Sigmoid colon (tissue), 7 donors: ENCODE data around the gene FRYL. TPM values are rescaled to one million over a fixed set of nuclear protein-coding genes. Genes with fewer than 3 reads are reported as not detected.

Experiments
- DNase-seq: peaks from one replicate; pipeline ENCODE4 v3.0.0-alpha.2; 2019
- H3K27ac ChIP-seq, 4 donors: fragments of 200-600 bp; sonication (generic); one replicate each; pipeline ENCODE4 v1.5.1; 2016 to 2019; ENCODE audit warnings: mild to moderate bottlenecking in 1 of 4
- H3K27me3 ChIP-seq, 3 donors: fragments of 200-600 bp; sonication (generic); one replicate each; pipeline ENCODE4 v1.5.1; 2019; ENCODE audit warnings: mild to moderate bottlenecking in 1 of 3
- H3K36me3 ChIP-seq, 4 donors: fragments of 200-600 bp; sonication (generic); one replicate each; pipeline ENCODE4 v1.5.1; 2016 to 2019
- H3K4me1 ChIP-seq, 4 donors: fragments of 200-600 bp; sonication (generic); one replicate each; pipeline ENCODE4 v1.5.1; 2017 to 2019
- H3K4me3 ChIP-seq, 4 donors: fragments of 200-600 bp; sonication (generic); one replicate each; pipeline ENCODE4 v1.5.1; 2017 to 2019; ENCODE audit warnings: mild to moderate bottlenecking in 2 of 4, moderate library complexity in 1 of 4
- H3K9me3 ChIP-seq, 4 donors: fragments of 200-600 bp in 3 of 4; sonication (generic) in 3 of 4; one replicate each; pipeline versions ENCODE4 v1.5.1 to v1.6.1; 2013 to 2019
- CTCF ChIP-seq, 4 experiments: fragments of 450-650 bp in 3 of 4; fragments of 200-600 bp in 1 of 4; IDR thresholded peaks; one replicate each; pipeline ENCODE4 v1.5.1; 2016 to 2019; ENCODE audit warnings: antibody characterized with exemption in 4 of 4, mild to moderate bottlenecking in 3 of 4, moderate library complexity in 2 of 4
- EP300 ChIP-seq, 4 donors: sonication (generic); formaldehyde crosslinking; IDR thresholded peaks; one replicate each; pipeline ENCODE4 v1.6.1; 2017; ENCODE audit warnings: antibody characterized with exemption in 4 of 4
- POLR2A ChIP-seq, 2 donors: fragments of 450-650 bp; IDR thresholded peaks; one replicate each; pipeline ENCODE4 v1.6.1; 2016; ENCODE audit warnings: antibody characterized with exemption in 2 of 2, mild to moderate bottlenecking in 2 of 2, moderate library complexity in 2 of 2
- POLR2AphosphoS5 ChIP-seq, 4 donors: sonication (generic); formaldehyde crosslinking; IDR thresholded peaks; one replicate each; pipeline ENCODE4 v1.6.1; 2017; ENCODE audit warnings: antibody characterized with exemption in 4 of 4
- WGBS, 2 donors: extraction: QIAGEN DNeasy Blood & Tissue Kit; methylation state at CpG; one replicate each; pipeline ENCODE4 v1.1.7; 2013; 5-methylcytosine and 5-hydroxymethylcytosine counted together
- intact Hi-C: fragments of 100-400 bp; cut with DNase I; formaldehyde crosslinking; loops from one replicate; pipeline ENCODE4 v1.15.1; 2023
- polyA plus RNA-seq, 3 donors: library from polyadenylated mRNA; stranded (reverse); fragments of 200-250 nt; gene quantifications; one replicate each; pipeline ENCODE4 v1.2.3, GENCODE V29; 2013
- total RNA-seq, 4 donors: library from RNA; depleted of rRNA; stranded (reverse); fragments of >200 nt; gene quantifications; one replicate each; pipeline ENCODE4 v1.1.0, GENCODE V29; 2016
- donor health status: healthy with polysubstance abuse.
- donor health status: Bipolar disorder and iron deficiency.
- donor health status: healthy.

Gene FRYL
- total and polyA plus RNA-seq, 7 donors, result 41.4 to 72.4 (median 55.0) TPM

GRCh38 chr4:48578132-48578968 is 201.7 kb downstream of the FRYL start:
- peak overlapping the region in 1 of 4 donors; percentile 12 for H3K27ac ChIP-seq
- DNase-seq, result peak; percentile 73
- H3K27me3 ChIP-seq, result no peaks in the 10 kb centered on the region
- 4 to 12% methylated on average over 3 of the region's 3 CpGs for WGBS, 2 donors
- TF ChIP-seq CTCF (IDR thresholded peaks at IDR 0.05), result peak; percentile 79 to 87 (median 86)
- TF ChIP-seq EP300 (IDR thresholded peaks at IDR 0.05), result no peak
- TF ChIP-seq POLR2AphosphoS5 (IDR thresholded peaks at IDR 0.05), result no peak
- peaks cover 0 to 60% (median 7%) of the 10 kb centered on the region in 4 donors for H3K36me3 ChIP-seq
- H3K4me3 ChIP-seq, result no peak overlapping the region
- no peaks in the 10 kb centered on the region for H3K4me1 ChIP-seq
- intact Hi-C loops, result loop anchor here (1.0 to 5.0 kb wide), 4 partner anchors 202 to 385 kb away; partner anchors contain the start of genes FRYL, OCIAD1 and OCIAD2
- no peaks in the 10 kb centered on the region for H3K9me3 ChIP-seq

GRCh38 chr4:48575964-48576363 is 204.1 kb downstream of the FRYL start:
- H3K27ac ChIP-seq, result no peak overlapping the region
- H3K27me3 ChIP-seq, result no peaks in the 10 kb centered on the region
- no peak for DNase-seq
- H3K36me3 ChIP-seq, result peaks cover 0 to 60% (median 7%) of the 10 kb centered on the region in 4 donors
- TF ChIP-seq EP300 (IDR thresholded peaks at IDR 0.05) (no peak), CTCF (IDR thresholded peaks at IDR 0.05) (no peak), POLR2AphosphoS5 (IDR thresholded peaks at IDR 0.05) (no peak)
- intact Hi-C loops, result loop anchor here (5.0 kb wide), 1 partner anchor 331 kb away; the partner anchor contains the start of gene OCIAD2
- no peaks in the 10 kb centered on the region for H3K9me3 ChIP-seq
- no peaks in the 10 kb centered on the region for H3K4me1 ChIP-seq
- 81 to 89% methylated on average over 6 of the region's 6 CpGs for WGBS, 2 donors
- no peak overlapping the region for H3K4me3 ChIP-seq

- Histone ChIP-seq H3K27me3 (no peaks in the 10 kb centered on the region), H3K36me3 (peaks cover 0 to 93% (median 17%) of the 10 kb centered on the region in 4 donors), H3K9me3 (no peaks in the 10 kb centered on the region), H3K4me3 (no peak overlapping the region), H3K27ac (no peak overlapping the region), H3K4me1 (no peaks in the 10 kb centered on the region)
- TF ChIP-seq POLR2A (IDR thresholded peaks at IDR 0.05) (no peak), CTCF (IDR thresholded peaks at IDR 0.05) (no peak), POLR2AphosphoS5 (IDR thresholded peaks at IDR 0.05) (no peak), EP300 (IDR thresholded peaks at IDR 0.05) (no peak)
- intact Hi-C loops, result no loop called here
- no peak for DNase-seq
- WGBS, 2 donors, result 59 to 87% methylated on average over 1 of the region's 1 CpG
Observed at GRCh38 chr4:48571471-48571870, 208.6 kb downstream of the FRYL start.

- Histone ChIP-seq H3K4me1 (no peaks in the 10 kb centered on the region), H3K4me3 (no peak overlapping the region), H3K27me3 (no peaks in the 10 kb centered on the region), H3K9me3 (no peaks in the 10 kb centered on the region), H3K27ac (no peak overlapping the region), H3K36me3 (peaks cover 0 to 97% (median 17%) of the 10 kb centered on the region in 4 donors)
- intact Hi-C loops, result no loop called here
- TF ChIP-seq POLR2A (IDR thresholded peaks at IDR 0.05) (no peak), EP300 (IDR thresholded peaks at IDR 0.05) (no peak), CTCF (IDR thresholded peaks at IDR 0.05) (no peak), POLR2AphosphoS5 (IDR thresholded peaks at IDR 0.05) (no peak)
- DNase-seq, result no peak
- WGBS, 2 donors, result 90 to 94% methylated on average over 9 of the region's 9 CpGs
Observed at GRCh38 chr4:48570646-48571220, 209.3 kb downstream of the FRYL start.
